ENCODE results near the gene ANKDD1A. TPM values are rescaled to one million over a fixed set of nuclear protein-coding genes. Genes with fewer than 3 reads are reported as not detected.

ANKDD1A gene
- total RNA-seq, 4 donors from 2014 or later = 4.6 to 15.6 (median 8.5) TPM

DNA sequence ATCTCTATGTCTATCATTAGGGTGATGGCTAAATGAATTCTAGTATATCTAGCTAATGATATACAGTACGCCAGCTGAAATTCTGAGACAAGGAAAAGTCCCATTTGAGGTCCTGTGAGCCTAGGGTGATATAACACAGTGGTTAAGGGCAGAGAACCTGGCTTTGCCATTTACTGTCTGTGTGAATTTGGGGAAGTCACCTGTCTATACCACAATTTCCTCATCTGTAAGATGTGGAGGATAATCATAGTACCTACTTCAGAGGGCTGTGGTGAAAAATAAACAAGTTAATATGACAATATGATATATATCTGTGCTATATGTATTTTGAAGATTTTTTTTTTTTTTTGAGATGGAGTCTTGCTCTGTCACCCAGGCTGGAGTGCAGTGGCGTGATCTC, 9.8 kb upstream of the ANKDD1A start:
- 50 to 88% methylated on average over 2 of the region's 2 CpGs for WGBS, 2 donors (ENCODE audit: low coverage in 1 of 2)
- no peak overlapping the region for H3K27ac ChIP-seq
- H3K4me1 ChIP-seq = peaks cover 0 to 31% (median 6%) of the 10 kb centered on the region in 3 donors
- H3K4me3 ChIP-seq = no peak overlapping the region
- TF ChIP-seq POLR2AphosphoS5 (IDR thresholded peaks at IDR 0.05) = no peak
- TF ChIP-seq, protein P1, sequence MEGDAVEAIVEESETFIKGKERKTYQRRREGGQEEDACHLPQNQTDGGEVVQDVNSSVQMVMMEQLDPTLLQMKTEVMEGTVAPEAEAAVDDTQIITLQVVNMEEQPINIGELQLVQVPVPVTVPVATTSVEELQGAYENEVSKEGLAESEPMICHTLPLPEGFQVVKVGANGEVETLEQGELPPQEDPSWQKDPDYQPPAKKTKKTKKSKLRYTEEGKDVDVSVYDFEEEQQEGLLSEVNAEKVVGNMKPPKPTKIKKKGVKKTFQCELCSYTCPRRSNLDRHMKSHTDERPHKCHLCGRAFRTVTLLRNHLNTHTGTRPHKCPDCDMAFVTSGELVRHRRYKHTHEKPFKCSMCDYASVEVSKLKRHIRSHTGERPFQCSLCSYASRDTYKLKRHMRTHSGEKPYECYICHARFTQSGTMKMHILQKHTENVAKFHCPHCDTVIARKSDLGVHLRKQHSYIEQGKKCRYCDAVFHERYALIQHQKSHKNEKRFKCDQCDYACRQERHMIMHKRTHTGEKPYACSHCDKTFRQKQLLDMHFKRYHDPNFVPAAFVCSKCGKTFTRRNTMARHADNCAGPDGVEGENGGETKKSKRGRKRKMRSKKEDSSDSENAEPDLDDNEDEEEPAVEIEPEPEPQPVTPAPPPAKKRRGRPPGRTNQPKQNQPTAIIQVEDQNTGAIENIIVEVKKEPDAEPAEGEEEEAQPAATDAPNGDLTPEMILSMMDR (IDR thresholded peaks at IDR 0.05) = no peak
- no peak for TF ChIP-seq EP300 (IDR thresholded peaks at IDR 0.05)
- TF ChIP-seq POLR2A (IDR thresholded peaks at IDR 0.05) = no peak
- ATAC-seq = no peak
- H3K27me3 ChIP-seq = no peaks in the 10 kb centered on the region
- H3K36me3 ChIP-seq = no peaks in the 10 kb centered on the region
- H3K9me3 ChIP-seq = peaks cover 0 to 17% (median 0%) of the 10 kb centered on the region in 3 donors

DNA sequence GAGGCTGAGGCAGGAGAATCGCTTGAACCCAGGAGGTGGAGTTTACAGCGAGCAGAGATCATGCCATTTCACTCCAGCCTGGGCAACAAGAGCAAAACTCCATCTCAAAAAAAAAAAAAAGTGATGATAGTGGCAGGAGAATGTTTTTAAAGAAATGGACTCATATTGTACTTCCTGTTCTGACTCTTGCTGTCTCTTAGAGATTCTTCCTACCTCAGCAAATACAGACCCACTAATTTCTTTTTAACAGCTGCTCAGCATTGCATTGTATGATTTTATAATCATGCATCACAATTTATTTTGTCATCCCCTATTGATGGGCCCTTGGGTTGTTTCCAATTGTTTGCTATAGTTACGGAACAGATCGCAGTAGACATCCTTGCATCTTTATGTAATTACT, 8.8 kb upstream of the ANKDD1A start:
- WGBS, 2 donors (ENCODE audit: low coverage in 1 of 2) = 92 to 94% methylated on average over 4 of the region's 4 CpGs
- TF ChIP-seq POLR2A (IDR thresholded peaks at IDR 0.05) (no peak), POLR2AphosphoS5 (IDR thresholded peaks at IDR 0.05) (no peak), EP300 (IDR thresholded peaks at IDR 0.05) (no peak)
- TF ChIP-seq, protein P1 (IDR thresholded peaks at IDR 0.05) = no peak
- peaks cover 0 to 21% (median 0%) of the 10 kb centered on the region in 3 donors for H3K4me1 ChIP-seq
- no peak overlapping the region for H3K4me3 ChIP-seq
- H3K9me3 ChIP-seq = peaks cover 0 to 17% (median 0%) of the 10 kb centered on the region in 3 donors
- no peaks in the 10 kb centered on the region for H3K36me3 ChIP-seq
- H3K27ac ChIP-seq = no peak overlapping the region
- no peak for ATAC-seq
- no peaks in the 10 kb centered on the region for H3K27me3 ChIP-seq

DNA sequence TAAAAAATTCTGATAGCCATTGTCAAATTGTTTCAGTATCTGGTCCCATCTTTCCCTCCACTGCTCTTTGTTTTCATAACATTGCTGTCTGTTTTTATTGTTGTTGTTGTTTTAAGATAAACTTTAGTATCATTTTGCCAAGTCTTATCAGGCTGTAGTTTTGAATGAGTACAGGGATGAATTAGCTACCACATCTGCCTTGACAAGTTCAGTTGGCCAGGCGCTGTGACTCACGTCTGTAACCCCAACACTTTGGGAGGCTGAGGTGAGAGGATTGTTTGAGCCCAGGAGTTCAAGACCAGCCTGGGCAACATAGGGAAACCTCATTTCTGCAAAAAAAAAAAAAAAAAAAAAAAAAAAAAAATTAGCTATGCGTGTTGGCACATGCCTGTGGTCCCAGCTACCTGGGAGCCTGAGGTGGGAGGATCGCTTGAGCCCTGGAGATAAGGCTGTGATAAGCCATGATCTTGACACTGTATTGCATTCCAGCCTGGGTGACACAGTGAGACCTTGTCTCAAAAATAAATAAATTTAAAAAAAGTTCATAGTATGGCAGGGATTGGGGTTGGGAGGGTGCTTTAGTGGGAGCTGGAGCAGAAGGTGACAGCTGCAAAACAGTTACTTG, 8.3 kb upstream of the ANKDD1A start:
- peaks cover 0 to 15% (median 0%) of the 10 kb centered on the region in 3 donors for H3K4me1 ChIP-seq
- TF ChIP-seq EP300 (IDR thresholded peaks at IDR 0.05) (no peak), POLR2AphosphoS5 (IDR thresholded peaks at IDR 0.05) (no peak), POLR2A (IDR thresholded peaks at IDR 0.05) (no peak)
- TF ChIP-seq, protein P1 (IDR thresholded peaks at IDR 0.05) = no peak
- ATAC-seq = no peak
- no peak overlapping the region for H3K4me3 ChIP-seq
- H3K27ac ChIP-seq = no peak overlapping the region
- no peaks in the 10 kb centered on the region for H3K36me3 ChIP-seq
- H3K27me3 ChIP-seq = no peaks in the 10 kb centered on the region
- peaks cover 0 to 17% (median 0%) of the 10 kb centered on the region in 3 donors for H3K9me3 ChIP-seq
- 90 to 96% methylated on average over 2 to 3 of the region's 4 CpGs for WGBS, 2 donors (ENCODE audit: low coverage in 1 of 2)

DNA sequence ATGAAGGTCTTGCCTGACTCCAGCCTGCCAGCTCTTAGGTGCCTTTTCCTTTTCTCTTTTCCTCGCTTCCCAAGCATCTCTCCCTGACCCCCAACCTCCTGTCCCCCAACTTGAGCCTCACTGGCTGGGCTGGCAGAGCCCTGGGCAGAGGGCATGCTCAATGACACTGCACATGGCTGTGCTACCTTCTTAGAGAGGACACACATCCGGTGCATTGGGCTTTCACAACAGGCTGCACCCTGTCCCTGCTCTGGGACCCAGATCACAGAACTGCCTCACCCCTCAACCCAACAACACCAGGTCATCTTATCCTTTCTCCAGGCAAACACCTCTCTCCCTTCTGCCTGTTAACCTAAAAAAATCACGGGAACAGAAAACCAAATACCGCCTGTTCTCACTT, 7.5 kb upstream of the ANKDD1A start:
- no peaks in the 10 kb centered on the region for H3K27me3 ChIP-seq
- peaks cover 0 to 14% (median 0%) of the 10 kb centered on the region in 3 donors for H3K4me1 ChIP-seq
- no peak overlapping the region for H3K4me3 ChIP-seq
- H3K9me3 ChIP-seq = peaks cover 0 to 17% (median 0%) of the 10 kb centered on the region in 3 donors
- 80 to 100% methylated on average over 1 of the region's 4 CpGs for WGBS, 2 donors (ENCODE audit: low coverage in 1 of 2)
- no peaks in the 10 kb centered on the region for H3K36me3 ChIP-seq
- no peak overlapping the region for H3K27ac ChIP-seq
- no peak for TF ChIP-seq POLR2AphosphoS5 (IDR thresholded peaks at IDR 0.05)
- TF ChIP-seq EP300 (IDR thresholded peaks at IDR 0.05) = no peak
- TF ChIP-seq POLR2A (IDR thresholded peaks at IDR 0.05) = no peak
- TF ChIP-seq, protein P1 (IDR thresholded peaks at IDR 0.05) = no peak
- no peak for ATAC-seq
